Measurements from ENCODE around the gene GALNS.

The GALNS gene

GRCh38 chr16:88769617-88770460 is 86.9 kb downstream of the GALNS start:
- FAIRE-seq: no peak
- peak; percentile 91 for DNase-seq (ENCODE audit: insufficient read length, low spot score)
- TF ChIP-seq SPI1 (IDR thresholded peaks at IDR 0.05; ENCODE audit: low read depth, low read length): peak; percentile 49
- no peak for TF ChIP-seq PAX5 (IDR thresholded peaks at IDR 0.05; ENCODE audit: insufficient read depth, low read length, severe bottlenecking)

GRCh38 chr16:88768071-88768783 is 88.5 kb downstream of the GALNS start:
- FAIRE-seq (no peak), DNase-seq (ENCODE audit: insufficient read length, low spot score) (no peak)
- no peak for TF ChIP-seq PAX5 (IDR thresholded peaks at IDR 0.05; ENCODE audit: insufficient read depth, low read length, severe bottlenecking)
- TF ChIP-seq POLR2AphosphoS5 (IDR thresholded peaks at IDR 0.05; ENCODE audit: low read depth, low read length): no peak
- TF ChIP-seq TAF1 (IDR thresholded peaks at IDR 0.05; ENCODE audit: low read depth, low read length): no peak
- TF ChIP-seq POLR2A (IDR thresholded peaks at IDR 0.05; ENCODE audit: low read depth, low read length): no peak
- TF ChIP-seq POU2F2 (IDR thresholded peaks at IDR 0.05; ENCODE audit: low read depth, low read length): no peak
- TF ChIP-seq SPI1 (IDR thresholded peaks at IDR 0.05; ENCODE audit: low read depth, low read length): no peak

- FAIRE-seq: no peak
- no peak for DNase-seq (ENCODE audit: insufficient read length, low spot score)
- TF ChIP-seq POLR2A (IDR thresholded peaks at IDR 0.05; ENCODE audit: low read depth, low read length): no peak
- TF ChIP-seq TAF1 (IDR thresholded peaks at IDR 0.05; ENCODE audit: low read depth, low read length): no peak
- TF ChIP-seq POLR2AphosphoS5 (IDR thresholded peaks at IDR 0.05; ENCODE audit: low read depth, low read length): no peak
- TF ChIP-seq SPI1 (IDR thresholded peaks at IDR 0.05; ENCODE audit: low read depth, low read length): no peak
- TF ChIP-seq POU2F2 (IDR thresholded peaks at IDR 0.05; ENCODE audit: low read depth, low read length): no peak
- no peak for TF ChIP-seq PAX5 (IDR thresholded peaks at IDR 0.05; ENCODE audit: insufficient read depth, low read length, severe bottlenecking)
Observed at GRCh38 chr16:88767546-88768070, 89.1 kb downstream of the GALNS start.

GRCh38 chr16:88766975-88767374 is 89.8 kb downstream of the GALNS start:
- no peak for FAIRE-seq
- TF ChIP-seq PAX5 (IDR thresholded peaks at IDR 0.05; ENCODE audit: insufficient read depth, low read length, severe bottlenecking) (no peak), POLR2A (IDR thresholded peaks at IDR 0.05; ENCODE audit: low read depth, low read length) (no peak), POU2F2 (IDR thresholded peaks at IDR 0.05; ENCODE audit: low read depth, low read length) (no peak), TAF1 (IDR thresholded peaks at IDR 0.05; ENCODE audit: low read depth, low read length) (no peak), POLR2AphosphoS5 (IDR thresholded peaks at IDR 0.05; ENCODE audit: low read depth, low read length) (no peak), SPI1 (IDR thresholded peaks at IDR 0.05; ENCODE audit: low read depth, low read length) (no peak)
- DNase-seq (ENCODE audit: insufficient read length, low spot score): no peak

- FAIRE-seq: no peak
- TF ChIP-seq PAX5 (IDR thresholded peaks at IDR 0.05; ENCODE audit: insufficient read depth, low read length, severe bottlenecking) (no peak), POLR2AphosphoS5 (IDR thresholded peaks at IDR 0.05; ENCODE audit: low read depth, low read length) (no peak), POLR2A (IDR thresholded peaks at IDR 0.05; ENCODE audit: low read depth, low read length) (no peak), TAF1 (IDR thresholded peaks at IDR 0.05; ENCODE audit: low read depth, low read length) (no peak), SPI1 (IDR thresholded peaks at IDR 0.05; ENCODE audit: low read depth, low read length) (no peak), POU2F2 (IDR thresholded peaks at IDR 0.05; ENCODE audit: low read depth, low read length) (no peak)
- DNase-seq (ENCODE audit: insufficient read length, low spot score): no peak
Observed at GRCh38 chr16:88764913-88765349, 91.8 kb downstream of the GALNS start.

- no peak for DNase-seq (ENCODE audit: insufficient read length, low spot score)
- no peak for FAIRE-seq
- no peak for TF ChIP-seq POLR2A (IDR thresholded peaks at IDR 0.05; ENCODE audit: low read depth, low read length)
Observed at GRCh38 chr16:88764080-88764479, 92.7 kb downstream of the GALNS start.
